IPS-18c (cell line): ENCODE data around the gene CACNA2D3.
"Not testable (repeated sequence)": the region's sequence is repeated elsewhere in the genome, so short reads cannot be mapped to it uniquely, and the experiment has no call there.

Experiments
- H3K4me3 ChIP-seq: 2 replicates; pipeline ENCODE4 v1.7.0; 2013; ENCODE audit warnings: low read depth, mild to moderate bottlenecking, low read length, moderate library complexity; ENCODE audit not compliant: insufficient read depth
- H3K9me3 ChIP-seq: one replicate; pipeline ENCODE4 v1.6.1; 2013; ENCODE audit warnings: mild to moderate bottlenecking, low read length, moderate library complexity; ENCODE audit not compliant: control insufficient read depth, insufficient read depth

The CACNA2D3 gene

GRCh38 chr3:55085231-55085630 is 962.9 kb downstream of the CACNA2D3 start:
- Histone ChIP-seq H3K4me3 (no peak overlapping the region), H3K9me3 (no peaks in the 10 kb centered on the region)

- Histone ChIP-seq H3K4me3 (no peak overlapping the region), H3K9me3 (no peaks in the 10 kb centered on the region)
Observed at GRCh38 chr3:55089211-55089610, 966.9 kb downstream of the CACNA2D3 start.

- Histone ChIP-seq H3K4me3 (no peak overlapping the region), H3K9me3 (no peaks in the 10 kb centered on the region)
Observed at GRCh38 chr3:55090291-55090690, 967.9 kb downstream of the CACNA2D3 start.

- Histone ChIP-seq H3K9me3 (no peaks in the 10 kb centered on the region), H3K4me3 (no peak overlapping the region)
Observed at GRCh38 chr3:55090746-55091145, 968.4 kb downstream of the CACNA2D3 start.

GRCh38 chr3:55091381-55092225 is 969.3 kb downstream of the CACNA2D3 start:
- H3K9me3 ChIP-seq: no peaks in the 10 kb centered on the region
- no peak overlapping the region for H3K4me3 ChIP-seq

GRCh38 chr3:55094676-55095075 is 972.3 kb downstream of the CACNA2D3 start:
- H3K9me3 ChIP-seq: no peaks in the 10 kb centered on the region
- H3K4me3 ChIP-seq: no peak overlapping the region

GRCh38 chr3:55097441-55097840 is 975.1 kb downstream of the CACNA2D3 start:
- Histone ChIP-seq H3K4me3 (no peak overlapping the region), H3K9me3 (no peaks in the 10 kb centered on the region)

- no peak overlapping the region for H3K4me3 ChIP-seq
Observed at GRCh38 chr3:55105647-55106046, 983.3 kb downstream of the CACNA2D3 start.

GRCh38 chr3:55107187-55107586 is 984.8 kb downstream of the CACNA2D3 start:
- Histone ChIP-seq H3K4me3 (no peak overlapping the region), H3K9me3 (no peaks in the 10 kb centered on the region)

More at GRCh38 chr3:55105647-55106046, 983.3 kb downstream of the CACNA2D3 start:
- no peaks in the 10 kb centered on the region for H3K9me3 ChIP-seq

- H3K4me3 ChIP-seq, H3K9me3 ChIP-seq: not testable (repeated sequence)
Observed at GRCh38 chr3:55111906-55112305, 989.6 kb downstream of the CACNA2D3 start.

- Histone ChIP-seq H3K4me3 (no peak overlapping the region), H3K9me3 (no peaks in the 10 kb centered on the region)
Observed at GRCh38 chr3:55118451-55118850, 996.1 kb downstream of the CACNA2D3 start.

GRCh38 chr3:55119268-55119667 is 996.9 kb downstream of the CACNA2D3 start:
- H3K4me3 ChIP-seq: no peak overlapping the region
- H3K9me3 ChIP-seq: no peaks in the 10 kb centered on the region

- H3K4me3 ChIP-seq: no peak overlapping the region
Observed at GRCh38 chr3:55122312-55122711, 1000.0 kb downstream of the CACNA2D3 start.

More at GRCh38 chr3:55122312-55122711, 1000.0 kb downstream of the CACNA2D3 start:
- no peaks in the 10 kb centered on the region for H3K9me3 ChIP-seq
